Measurements from ENCODE around the gene EPHA4.

Gene EPHA4

DNA sequence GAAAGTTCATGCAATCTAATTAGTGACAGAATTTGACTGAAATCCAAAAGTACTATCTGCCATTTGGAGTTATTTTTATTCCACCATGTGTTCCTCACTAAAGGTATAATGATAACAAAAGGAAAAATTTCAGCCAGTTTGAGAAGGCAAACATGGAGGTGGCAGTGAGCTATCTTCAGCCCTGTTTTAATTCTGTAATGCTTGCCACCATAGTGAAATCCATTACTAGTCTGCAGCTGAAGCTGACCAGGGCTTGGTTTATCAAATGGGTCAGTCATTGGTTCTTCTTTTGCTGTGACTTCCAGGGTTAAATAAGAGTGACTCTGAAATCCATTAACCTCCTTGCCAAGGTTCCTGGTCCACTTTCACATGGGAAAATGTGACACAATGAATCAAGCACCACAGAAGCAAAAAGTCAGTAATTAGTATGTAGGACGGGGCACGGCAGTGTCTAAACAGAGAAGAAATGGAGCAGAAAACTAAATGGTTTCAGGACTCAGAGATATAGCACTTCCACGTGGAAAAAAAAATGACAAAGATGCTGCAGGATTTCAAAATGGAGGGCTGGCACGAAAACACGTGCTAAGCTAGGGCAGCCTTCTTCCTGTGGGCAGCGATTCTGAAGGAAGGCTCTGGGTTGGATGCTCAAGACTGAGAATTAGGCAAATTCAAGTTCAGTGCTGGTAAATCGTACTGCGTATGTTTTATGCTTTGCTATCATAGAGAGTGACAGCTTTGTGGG lies 87.2 kb downstream of the EPHA4 start:
- H3K27ac ChIP-seq (ENCODE audit: low read depth, low read length) = no peak overlapping the region
- H3K4me3 ChIP-seq (ENCODE audit: low read depth in 1 of 2, low read length in 2 of 2) = no peak overlapping the region
- H3K9ac ChIP-seq (ENCODE audit: low read length) = no peak overlapping the region
- no peaks in the 10 kb centered on the region for H3K4me1 ChIP-seq (ENCODE audit: insufficient read depth, low read length)
- no peaks in the 10 kb centered on the region for H3K36me3 ChIP-seq (ENCODE audit: insufficient read depth, low read length)
- no peaks in the 10 kb centered on the region for H3K27me3 ChIP-seq (ENCODE audit: control insufficient read depth in 1 of 2, insufficient read depth in 2 of 2, low read length in 2 of 2)
- no peaks in the 10 kb centered on the region for H3K9me3 ChIP-seq (ENCODE audit: low read length)

DNA sequence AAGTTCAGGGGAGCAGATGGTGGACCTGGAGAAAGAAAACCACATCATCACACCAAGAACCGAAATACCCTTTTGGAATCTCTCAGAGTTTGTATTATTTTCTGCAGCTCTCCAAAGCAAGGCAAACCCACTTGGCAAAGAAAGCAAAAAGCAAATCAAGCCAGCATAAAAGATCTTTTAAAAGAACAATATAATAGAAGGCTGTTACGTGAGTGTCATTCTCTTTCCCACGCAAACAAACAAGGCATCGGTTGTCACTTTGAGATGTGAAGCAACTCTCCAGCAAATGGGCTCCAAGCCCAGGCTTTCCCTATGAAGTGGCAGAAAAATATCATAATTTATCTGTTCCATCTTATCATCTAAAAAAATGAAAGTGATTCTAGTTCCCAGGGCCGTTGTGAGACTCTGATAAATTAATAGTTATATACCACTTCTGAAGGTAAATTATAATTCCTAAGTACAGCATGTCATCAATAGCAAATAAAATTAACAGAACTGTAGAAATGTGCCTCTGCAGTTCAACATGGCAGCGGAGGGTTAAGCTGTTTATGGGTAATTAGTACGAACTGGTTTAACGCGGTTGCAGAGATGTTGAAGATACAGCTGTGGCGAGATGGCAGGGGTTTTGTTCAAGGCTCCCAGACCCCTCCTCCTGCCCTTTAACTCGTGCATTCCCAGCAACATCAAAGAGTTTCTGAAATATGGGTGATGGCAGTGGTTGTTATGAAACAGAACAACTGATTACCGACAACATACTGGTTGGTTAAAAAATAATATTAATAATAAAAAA lies 89.2 kb downstream of the EPHA4 start:
- Histone ChIP-seq H3K4me3 (ENCODE audit: low read depth in 1 of 2, low read length in 2 of 2) (no peak overlapping the region), H3K4me1 (ENCODE audit: insufficient read depth, low read length) (peaks cover 6% of the 10 kb centered on the region)

DNA sequence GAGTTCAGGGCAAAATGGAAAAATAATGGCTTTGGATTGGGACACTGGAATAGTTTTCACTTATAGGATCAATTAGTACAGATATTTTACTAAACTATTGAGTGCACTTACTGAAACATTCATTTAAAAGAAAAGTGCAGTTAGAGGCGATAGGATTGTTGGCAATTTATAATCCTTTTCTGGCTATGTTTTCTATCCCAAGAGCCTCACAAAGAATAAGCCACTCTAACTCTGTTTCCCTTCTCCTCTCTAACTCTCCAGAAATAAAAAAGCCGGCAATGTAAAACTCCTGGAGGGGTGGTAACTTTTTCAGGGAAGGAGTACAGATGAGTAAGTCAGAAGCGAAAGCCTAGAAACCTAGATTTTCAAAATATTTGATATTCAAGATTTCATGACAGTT lies 91.3 kb downstream of the EPHA4 start:
- H3K27me3 ChIP-seq (ENCODE audit: control insufficient read depth in 1 of 2, insufficient read depth in 2 of 2, low read length in 2 of 2) = no peaks in the 10 kb centered on the region
- peaks cover 6% of the 10 kb centered on the region for H3K4me1 ChIP-seq (ENCODE audit: insufficient read depth, low read length)
- no peak overlapping the region for H3K9ac ChIP-seq (ENCODE audit: low read length)
- H3K9me3 ChIP-seq (ENCODE audit: low read length) = no peaks in the 10 kb centered on the region
- H3K36me3 ChIP-seq (ENCODE audit: insufficient read depth, low read length) = no peaks in the 10 kb centered on the region
- no peak overlapping the region for H3K27ac ChIP-seq (ENCODE audit: low read depth, low read length)
- H3K4me3 ChIP-seq (ENCODE audit: low read depth in 1 of 2, low read length in 2 of 2) = no peak overlapping the region

More for the DNA sequence above, 89.2 kb downstream of the EPHA4 start:
- H3K36me3 ChIP-seq (ENCODE audit: insufficient read depth, low read length) = no peaks in the 10 kb centered on the region
- H3K9me3 ChIP-seq (ENCODE audit: low read length) = no peaks in the 10 kb centered on the region
- H3K27me3 ChIP-seq (ENCODE audit: control insufficient read depth in 1 of 2, insufficient read depth in 2 of 2, low read length in 2 of 2) = no peaks in the 10 kb centered on the region
- no peak overlapping the region for H3K9ac ChIP-seq (ENCODE audit: low read length)
- no peak overlapping the region for H3K27ac ChIP-seq (ENCODE audit: low read depth, low read length)

DNA sequence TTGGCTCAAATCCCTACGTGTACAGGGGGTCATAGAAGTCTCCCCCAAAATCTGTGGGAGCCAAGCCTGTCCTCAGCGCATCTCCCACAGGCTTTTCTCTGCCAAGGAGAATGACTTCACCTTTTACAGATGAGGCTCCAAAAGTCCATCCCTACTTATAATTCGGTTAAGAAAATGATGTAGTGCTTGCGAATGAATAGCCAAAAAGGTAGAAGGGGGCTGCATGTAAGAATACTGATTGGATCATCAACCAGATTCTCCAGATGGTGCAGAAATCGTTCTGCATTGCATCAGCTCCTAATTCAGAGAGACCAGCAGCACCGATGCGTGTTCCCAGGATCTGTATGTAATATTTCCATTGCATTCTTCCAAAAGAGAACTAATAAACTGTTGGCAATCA lies 91.9 kb downstream of the EPHA4 start:
- peaks cover 6% of the 10 kb centered on the region for H3K4me1 ChIP-seq (ENCODE audit: insufficient read depth, low read length)
- no peak overlapping the region for H3K4me3 ChIP-seq (ENCODE audit: low read depth in 1 of 2, low read length in 2 of 2)
- no peak overlapping the region for H3K9ac ChIP-seq (ENCODE audit: low read length)
- H3K27ac ChIP-seq (ENCODE audit: low read depth, low read length) = no peak overlapping the region
- no peaks in the 10 kb centered on the region for H3K9me3 ChIP-seq (ENCODE audit: low read length)
- no peaks in the 10 kb centered on the region for H3K36me3 ChIP-seq (ENCODE audit: insufficient read depth, low read length)
- no peaks in the 10 kb centered on the region for H3K27me3 ChIP-seq (ENCODE audit: control insufficient read depth in 1 of 2, insufficient read depth in 2 of 2, low read length in 2 of 2)

DNA sequence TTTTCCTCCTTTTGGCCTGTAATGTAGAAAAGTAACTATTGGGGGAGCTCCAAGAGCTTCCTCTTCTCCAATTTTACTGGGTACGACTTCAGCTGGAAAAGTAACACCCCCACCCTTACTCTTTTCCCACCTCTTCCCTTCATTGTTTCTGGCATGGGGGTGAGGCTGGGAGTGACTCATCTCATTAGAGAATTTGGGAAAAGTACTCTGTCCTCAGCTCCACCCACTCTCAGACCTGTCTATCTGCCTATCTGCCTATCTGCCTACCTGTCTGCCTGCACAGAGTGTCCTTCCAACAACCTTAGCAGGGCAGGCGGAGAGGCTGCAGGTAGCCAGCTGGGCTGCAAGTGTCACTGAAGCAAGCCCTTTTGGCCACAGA lies 93.6 kb downstream of the EPHA4 start:
- Histone ChIP-seq H3K27ac (ENCODE audit: low read depth, low read length) (no peak overlapping the region), H3K4me1 (ENCODE audit: insufficient read depth, low read length) (peaks cover 6% of the 10 kb centered on the region), H3K4me3 (ENCODE audit: low read depth in 1 of 2, low read length in 2 of 2) (no peak overlapping the region), H3K36me3 (ENCODE audit: insufficient read depth, low read length) (no peaks in the 10 kb centered on the region), H3K9me3 (ENCODE audit: low read length) (no peaks in the 10 kb centered on the region), H3K9ac (ENCODE audit: low read length) (no peak overlapping the region), H3K27me3 (ENCODE audit: control insufficient read depth in 1 of 2, insufficient read depth in 2 of 2, low read length in 2 of 2) (no peaks in the 10 kb centered on the region)

DNA sequence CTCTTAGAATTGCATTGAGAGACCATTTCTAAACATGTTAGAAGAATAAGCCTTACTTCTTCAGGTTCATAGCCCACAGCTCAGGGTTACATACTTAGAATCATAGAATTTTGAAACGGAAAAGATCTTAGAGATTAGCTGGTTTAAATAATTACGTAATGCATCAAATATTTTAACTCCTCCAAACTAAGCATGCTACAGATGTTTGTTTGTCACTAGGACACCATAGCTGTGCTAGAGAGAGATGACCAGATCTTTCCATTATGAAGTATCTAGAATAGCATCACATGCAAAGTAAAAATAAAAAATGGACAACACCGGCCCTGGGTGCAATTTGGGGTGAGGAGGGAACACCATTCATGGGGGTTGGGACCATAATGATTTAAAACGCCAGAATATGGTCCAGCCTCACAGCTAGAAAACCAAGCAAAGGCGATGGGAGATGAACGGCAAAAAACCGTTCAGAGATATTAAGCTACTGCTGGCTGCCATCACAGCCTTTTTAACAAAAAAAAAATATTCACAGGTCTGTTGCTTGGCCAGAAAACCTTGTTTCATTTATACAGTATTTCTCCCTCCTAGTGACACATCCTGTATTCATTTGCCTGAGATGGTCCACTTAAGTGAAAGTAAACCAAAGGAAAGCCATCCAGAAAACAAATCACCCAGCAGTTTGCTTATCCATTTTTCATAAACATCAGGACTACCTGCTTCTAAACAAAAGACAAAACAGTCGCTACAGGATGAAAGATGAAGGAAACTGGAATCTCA lies 94.2 kb downstream of the EPHA4 start:
- Histone ChIP-seq H3K9ac (ENCODE audit: low read length) (no peak overlapping the region), H3K4me1 (ENCODE audit: insufficient read depth, low read length) (peaks cover 6% of the 10 kb centered on the region), H3K27me3 (ENCODE audit: control insufficient read depth in 1 of 2, insufficient read depth in 2 of 2, low read length in 2 of 2) (no peaks in the 10 kb centered on the region), H3K36me3 (ENCODE audit: insufficient read depth, low read length) (no peaks in the 10 kb centered on the region), H3K9me3 (ENCODE audit: low read length) (no peaks in the 10 kb centered on the region), H3K4me3 (ENCODE audit: low read depth in 1 of 2, low read length in 2 of 2) (no peak overlapping the region), H3K27ac (ENCODE audit: low read depth, low read length) (no peak overlapping the region)

DNA sequence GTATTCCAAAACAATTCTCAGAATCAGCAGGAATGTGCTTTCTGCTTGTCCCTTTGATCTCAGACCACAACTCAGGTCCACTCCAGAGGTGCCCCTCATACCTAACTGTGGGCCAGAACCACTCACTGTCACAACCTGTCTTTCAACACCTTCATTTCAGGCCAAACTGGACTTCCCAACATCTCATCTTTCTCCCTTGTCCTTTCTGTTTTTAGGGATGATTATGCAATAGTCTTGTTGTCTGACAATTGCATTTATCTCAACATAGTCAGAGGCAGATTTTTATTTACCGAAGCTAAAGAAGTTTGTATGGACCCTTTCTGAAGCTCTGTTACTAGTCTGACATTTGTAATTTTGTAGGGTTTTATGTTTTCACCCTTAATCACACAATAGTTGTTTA lies 95.9 kb downstream of the EPHA4 start:
- Histone ChIP-seq H3K9me3 (ENCODE audit: low read length) (no peaks in the 10 kb centered on the region), H3K4me3 (ENCODE audit: low read depth in 1 of 2, low read length in 2 of 2) (no peak overlapping the region), H3K36me3 (ENCODE audit: insufficient read depth, low read length) (no peaks in the 10 kb centered on the region), H3K4me1 (ENCODE audit: insufficient read depth, low read length) (peaks cover 6% of the 10 kb centered on the region), H3K9ac (ENCODE audit: low read length) (no peak overlapping the region), H3K27me3 (ENCODE audit: control insufficient read depth in 1 of 2, insufficient read depth in 2 of 2, low read length in 2 of 2) (no peaks in the 10 kb centered on the region), H3K27ac (ENCODE audit: low read depth, low read length) (no peak overlapping the region)

DNA sequence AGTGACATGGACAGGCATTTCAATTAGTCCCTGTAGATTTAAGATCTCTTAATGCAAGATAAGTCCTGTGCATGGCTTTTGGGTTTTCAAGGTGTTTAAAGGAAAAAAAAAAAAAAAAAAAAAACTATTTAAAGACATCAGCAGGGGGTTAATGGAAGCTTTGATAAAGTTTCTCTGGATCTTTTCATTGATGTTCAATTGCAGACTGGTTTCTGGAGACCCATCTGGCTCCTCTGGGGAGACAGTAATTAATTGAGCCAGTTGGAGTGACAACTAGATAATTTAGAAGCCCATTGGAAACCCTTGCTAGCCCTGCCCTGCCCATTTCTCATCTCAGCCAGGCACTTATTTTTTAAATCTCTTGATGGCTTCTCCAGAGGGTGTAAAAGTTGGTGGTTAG lies 98.7 kb downstream of the EPHA4 start:
- H3K9me3 ChIP-seq (ENCODE audit: low read length) = no peaks in the 10 kb centered on the region
- H3K4me3 ChIP-seq (ENCODE audit: low read depth in 1 of 2, low read length in 2 of 2) = no peak overlapping the region
- H3K4me1 ChIP-seq (ENCODE audit: insufficient read depth, low read length) = peaks cover 13% of the 10 kb centered on the region
- no peak overlapping the region for H3K27ac ChIP-seq (ENCODE audit: low read depth, low read length)
- no peak overlapping the region for H3K9ac ChIP-seq (ENCODE audit: low read length)
- H3K27me3 ChIP-seq (ENCODE audit: control insufficient read depth in 1 of 2, insufficient read depth in 2 of 2, low read length in 2 of 2) = no peaks in the 10 kb centered on the region
- H3K36me3 ChIP-seq (ENCODE audit: insufficient read depth, low read length) = no peaks in the 10 kb centered on the region

DNA sequence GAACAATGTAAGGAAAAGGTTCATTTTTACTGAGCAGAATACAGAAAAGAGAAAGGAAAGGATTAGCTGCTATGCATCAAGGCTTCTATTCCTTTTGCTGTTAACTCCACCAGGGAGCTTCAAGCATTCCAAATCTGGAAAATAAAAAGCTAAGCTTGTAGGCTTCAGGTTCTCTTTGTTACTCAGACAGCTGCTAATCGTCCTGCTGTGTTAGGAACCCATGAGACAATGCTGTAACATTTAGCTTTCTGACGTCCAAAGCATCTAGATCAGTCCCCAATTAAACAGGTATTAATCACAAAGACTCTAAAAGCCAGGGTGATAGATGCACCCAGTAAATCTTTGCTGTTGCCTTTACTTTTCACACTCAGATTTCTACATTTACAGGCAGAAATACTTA lies 103.8 kb downstream of the EPHA4 start:
- Histone ChIP-seq H3K4me1 (ENCODE audit: insufficient read depth, low read length) (peaks cover 40% of the 10 kb centered on the region), H3K4me3 (ENCODE audit: low read depth in 1 of 2, low read length in 2 of 2) (no peak overlapping the region), H3K9ac (ENCODE audit: low read length) (no peak overlapping the region), H3K9me3 (ENCODE audit: low read length) (no peaks in the 10 kb centered on the region), H3K36me3 (ENCODE audit: insufficient read depth, low read length) (no peaks in the 10 kb centered on the region), H3K27ac (ENCODE audit: low read depth, low read length) (no peak overlapping the region), H3K27me3 (ENCODE audit: control insufficient read depth in 1 of 2, insufficient read depth in 2 of 2, low read length in 2 of 2) (no peaks in the 10 kb centered on the region)

DNA sequence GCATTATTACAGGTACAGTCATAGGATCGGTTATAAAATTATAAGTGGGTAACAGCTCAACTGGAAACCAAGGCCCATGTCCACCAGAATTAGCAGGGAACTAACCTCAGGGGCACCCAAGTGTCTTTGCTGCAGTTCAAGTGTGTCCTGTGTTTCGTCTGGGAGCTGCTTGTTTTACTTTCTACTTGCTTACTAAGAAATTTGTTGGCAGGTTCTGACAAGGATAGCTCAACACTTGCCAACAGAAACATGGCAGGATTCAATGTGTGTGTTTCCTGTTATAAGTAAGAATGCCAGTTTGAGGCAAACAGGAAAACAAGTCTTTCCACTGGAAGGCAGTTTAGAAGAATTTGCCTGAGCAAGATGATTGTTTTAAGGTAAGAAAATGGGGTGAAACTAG lies 104.5 kb downstream of the EPHA4 start:
- Histone ChIP-seq H3K4me1 (ENCODE audit: insufficient read depth, low read length) (peaks cover 40% of the 10 kb centered on the region), H3K27me3 (ENCODE audit: control insufficient read depth in 1 of 2, insufficient read depth in 2 of 2, low read length in 2 of 2) (no peaks in the 10 kb centered on the region), H3K9me3 (ENCODE audit: low read length) (no peaks in the 10 kb centered on the region), H3K9ac (ENCODE audit: low read length) (no peak overlapping the region), H3K36me3 (ENCODE audit: insufficient read depth, low read length) (no peaks in the 10 kb centered on the region), H3K27ac (ENCODE audit: low read depth, low read length) (no peak overlapping the region), H3K4me3 (ENCODE audit: low read depth in 1 of 2, low read length in 2 of 2) (no peak overlapping the region)

DNA sequence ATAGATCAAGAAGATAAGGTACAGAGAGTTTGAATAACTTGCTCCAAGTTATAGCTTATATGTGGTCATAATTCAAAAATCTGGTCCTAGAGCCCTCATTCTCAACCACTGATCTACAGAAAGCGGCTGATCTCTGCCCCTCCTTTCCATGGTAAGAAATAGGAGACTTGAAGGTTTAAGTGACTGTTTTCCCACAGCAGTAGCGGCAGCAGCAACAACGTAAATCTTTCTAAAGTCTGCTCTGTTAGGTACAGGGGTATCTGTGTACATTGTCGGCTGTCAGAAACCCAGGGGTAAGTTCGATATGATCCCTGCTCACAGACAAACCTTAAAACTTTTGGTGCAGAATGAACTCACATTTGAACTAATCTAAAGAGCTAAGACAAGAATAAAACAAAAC lies 105.4 kb downstream of the EPHA4 start:
- no peaks in the 10 kb centered on the region for H3K27me3 ChIP-seq (ENCODE audit: control insufficient read depth in 1 of 2, insufficient read depth in 2 of 2, low read length in 2 of 2)
- peak overlapping the region; percentile 36 for H3K27ac ChIP-seq (ENCODE audit: low read depth, low read length)
- peaks cover 40% of the 10 kb centered on the region for H3K4me1 ChIP-seq (ENCODE audit: insufficient read depth, low read length)
- no peaks in the 10 kb centered on the region for H3K9me3 ChIP-seq (ENCODE audit: low read length)
- no peak overlapping the region for H3K9ac ChIP-seq (ENCODE audit: low read length)
- H3K4me3 ChIP-seq (ENCODE audit: low read depth in 1 of 2, low read length in 2 of 2) = no peak overlapping the region
- no peaks in the 10 kb centered on the region for H3K36me3 ChIP-seq (ENCODE audit: insufficient read depth, low read length)
